NCI-H1930 (cell line): ENCODE results near the gene NKD1.

Experiments used
- DNase-seq, 2 experiments: peaks; one replicate each; lab custom pipeline; 2025; lab: John Stamatoyannopoulos, UW

Gene NKD1

DNA sequence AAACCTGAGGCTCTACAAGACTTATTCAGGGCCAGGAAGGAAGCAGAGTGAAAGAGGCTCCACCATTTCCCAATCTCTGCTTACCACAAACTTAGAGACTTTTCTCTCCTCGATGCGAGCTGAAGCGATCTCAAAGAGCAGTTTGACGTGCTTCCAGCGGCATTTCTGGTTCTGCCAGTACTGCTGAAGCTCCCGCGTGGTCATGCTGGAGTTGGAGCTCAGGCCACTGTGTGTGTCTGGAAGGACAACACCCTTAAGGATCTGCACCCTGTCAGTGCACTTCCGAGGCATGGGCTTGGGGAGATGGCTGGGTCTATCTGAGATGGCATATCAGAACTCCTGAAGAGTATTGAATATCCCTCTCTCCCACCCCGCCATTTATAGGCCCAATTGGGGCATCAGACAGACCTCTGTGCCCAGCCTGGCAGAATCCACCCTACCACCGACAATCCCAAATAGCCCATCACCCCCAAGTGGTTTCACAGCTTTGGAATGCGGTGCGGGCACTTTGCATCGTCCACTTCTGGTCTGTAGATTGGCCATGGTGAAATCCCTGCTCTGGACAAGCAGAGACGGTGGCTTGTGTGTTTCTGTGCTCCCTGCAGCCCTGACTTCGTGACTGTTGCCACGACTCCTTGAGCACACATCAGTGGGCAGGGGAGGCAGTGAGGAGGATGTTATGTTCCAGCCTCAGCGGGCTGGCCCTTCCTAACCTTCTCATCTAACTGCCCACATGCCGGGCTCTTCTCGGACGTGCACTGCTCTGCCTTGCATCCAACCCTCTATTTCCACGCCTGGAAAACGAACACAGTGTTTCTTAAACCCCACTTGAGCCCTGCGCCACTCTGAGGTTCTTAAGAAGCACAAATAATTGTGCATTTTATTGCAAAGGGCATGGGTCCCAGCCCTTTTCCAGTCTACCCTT, 127.8 kb downstream of the NKD1 start:
- DNase-seq, result no peak

DNA sequence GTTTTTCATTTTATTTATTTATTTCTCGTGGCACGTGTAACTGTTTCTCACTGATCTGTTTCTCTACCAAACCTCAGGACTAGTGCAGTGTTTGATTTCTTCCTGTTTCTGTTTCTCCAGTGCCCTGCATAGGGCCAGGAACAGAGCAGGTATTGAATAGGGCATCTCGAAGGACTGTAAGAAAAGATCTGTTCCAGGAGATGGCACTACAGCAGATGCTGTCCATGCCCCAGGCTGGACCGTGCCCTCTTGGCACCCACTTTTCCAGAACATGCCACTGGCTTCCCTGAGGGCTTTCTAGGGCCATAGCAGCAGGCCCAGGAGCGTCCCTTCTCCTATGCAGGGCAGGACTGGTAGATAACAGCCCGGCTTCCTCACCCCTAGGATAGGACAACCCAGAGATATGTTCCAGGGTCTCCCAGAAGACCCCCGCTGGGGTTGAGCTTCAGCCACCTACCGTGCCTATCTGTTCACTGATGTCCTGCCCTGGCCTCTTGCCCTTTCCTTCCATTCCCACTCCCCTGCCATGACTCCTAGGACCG, 128.6 kb downstream of the NKD1 start:
- DNase-seq, result no peak

- DNase-seq, result no peak
These were observed 129.2 kb downstream of the NKD1 start for GRCh38 chr16:50677351-50677750.

GRCh38 chr16:50678531-50678930, 130.3 kb downstream of the NKD1 start:
- DNase-seq, result no peak

GRCh38 chr16:50679266-50679665, 131.1 kb downstream of the NKD1 start:
- no peak for DNase-seq

DNA sequence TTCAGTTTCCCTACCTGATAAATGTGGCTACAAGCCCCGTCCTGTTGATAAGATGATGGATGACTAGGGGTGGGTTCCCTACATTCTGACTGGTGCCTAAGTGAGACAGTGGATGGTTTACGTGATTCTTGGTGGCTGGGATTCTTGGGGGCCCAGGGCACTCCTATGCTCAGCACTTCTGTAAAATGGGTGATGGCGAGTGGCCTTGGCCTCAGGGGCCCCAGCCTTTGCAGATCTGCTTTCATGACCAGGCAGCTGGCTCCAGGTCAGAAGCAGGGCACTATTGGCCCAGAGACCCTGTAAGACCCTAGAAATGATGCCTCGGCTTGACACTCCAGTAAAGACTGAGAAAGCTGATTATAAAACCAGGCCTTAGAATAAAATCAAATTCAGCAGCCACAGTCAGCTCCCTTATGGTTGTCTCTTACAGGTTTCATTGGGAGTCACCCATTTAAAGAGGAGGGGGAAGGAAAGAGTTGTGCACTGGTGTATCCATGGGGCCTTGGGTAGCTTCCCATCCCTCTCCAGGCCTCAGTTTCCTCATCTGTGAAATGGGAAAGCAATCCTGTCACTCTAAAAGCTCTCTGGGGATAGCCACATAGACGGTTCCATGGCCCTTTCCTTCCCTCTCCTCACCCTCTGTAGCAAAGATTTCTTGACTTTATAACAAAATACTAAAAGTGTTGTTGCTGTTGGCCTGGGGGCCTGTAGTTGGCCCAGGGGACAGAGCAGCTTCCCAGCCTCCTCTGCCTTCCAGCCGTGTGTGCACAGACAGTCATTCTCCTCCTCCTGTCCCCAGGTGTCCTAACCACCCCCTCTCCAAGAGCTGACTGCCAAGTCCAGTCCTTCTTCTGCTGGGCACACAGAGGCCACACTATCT, 131.7 kb downstream of the NKD1 start:
- DNase-seq, result no peak

DNA sequence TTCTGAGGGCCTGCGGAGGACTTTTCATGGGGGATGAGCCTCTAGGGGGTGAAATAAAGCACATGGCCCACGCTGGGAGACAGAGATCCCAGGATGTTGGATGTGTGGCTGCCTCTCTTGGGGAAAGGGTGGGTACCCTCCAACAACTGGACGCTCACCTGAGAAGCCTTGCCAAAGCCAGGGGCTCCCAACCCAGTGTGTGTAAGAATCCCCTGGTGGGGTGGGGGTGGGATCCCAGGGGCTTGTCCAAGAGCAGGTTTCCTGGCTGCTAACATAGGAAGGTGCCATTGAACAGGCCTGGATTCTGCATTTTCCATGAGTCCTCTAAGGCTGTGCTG, 132.3 kb downstream of the NKD1 start:
- DNase-seq, result no peak

GRCh38 chr16:50681021-50681885, 133.1 kb downstream of the NKD1 start, which contains the start of gene SNX20:
Gene SNX20, minus strand, starts transcription at chr16:50681312. Its CDS starts 3,786 bp downstream, at chr16:50677526.
- no peak for DNase-seq

DNA sequence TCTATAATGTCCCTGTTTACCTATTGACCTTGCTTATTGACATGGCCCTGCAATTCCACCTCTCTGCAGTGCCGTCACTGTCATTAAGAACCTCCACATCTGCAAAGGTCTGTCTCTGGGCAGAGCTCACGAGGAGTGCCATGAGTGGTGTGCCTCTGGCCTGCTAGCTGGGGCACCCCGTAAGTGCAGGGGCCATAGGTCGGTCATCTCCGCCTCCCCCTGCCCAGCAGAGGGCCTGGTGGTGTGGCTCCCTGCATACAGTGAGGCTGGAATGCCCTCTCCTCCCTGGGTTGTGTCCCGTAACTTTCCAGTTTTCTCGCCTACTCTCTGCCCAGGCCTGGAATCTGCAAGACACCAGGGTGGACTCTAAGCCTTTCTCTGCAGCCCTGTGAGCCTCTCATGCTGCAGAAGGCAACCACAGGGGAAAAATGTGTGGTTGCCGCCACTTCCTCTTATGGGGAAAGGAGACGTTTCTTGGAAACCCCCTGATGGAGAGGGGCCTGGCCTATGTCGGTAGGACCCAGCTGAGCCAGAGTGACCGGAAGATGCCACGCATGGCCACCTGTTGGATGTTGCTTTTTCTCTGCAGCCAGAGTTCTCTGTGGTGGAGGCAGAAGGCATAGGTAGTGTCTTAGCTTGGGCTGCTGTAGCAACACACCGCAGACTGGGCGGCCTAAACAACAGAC, 135.6 kb downstream of the NKD1 start:
- no peak for DNase-seq

- DNase-seq, result no peak
These were observed 136.7 kb downstream of the NKD1 start for GRCh38 chr16:50684823-50685461.

- DNase-seq, result no peak
These were observed 137.4 kb downstream of the NKD1 start for GRCh38 chr16:50685462-50686063.

GRCh38 chr16:50688083-50688482, 139.9 kb downstream of the NKD1 start:
- DNase-seq, result no peak

DNA sequence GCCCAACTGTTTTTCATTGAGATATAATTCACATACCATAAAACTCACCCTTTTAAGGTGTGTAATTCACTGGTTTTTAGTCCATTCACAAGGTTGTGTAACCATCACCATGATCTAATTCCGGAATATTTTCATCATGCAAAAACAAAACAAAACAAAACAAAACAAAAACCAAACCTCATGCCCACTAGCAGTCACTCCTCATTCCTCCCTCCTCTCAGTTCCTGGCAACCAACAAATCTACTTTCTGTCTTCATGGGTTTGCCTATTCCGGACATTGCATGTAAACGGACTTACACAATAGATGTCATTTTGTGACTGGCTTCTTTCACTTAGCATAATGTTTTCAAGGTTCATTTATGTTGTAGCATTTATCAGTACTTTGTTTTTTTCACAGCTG, 140.7 kb downstream of the NKD1 start:
- no peak for DNase-seq

- no peak for DNase-seq
These were observed 142.0 kb downstream of the NKD1 start for GRCh38 chr16:50690177-50690576.

DNA sequence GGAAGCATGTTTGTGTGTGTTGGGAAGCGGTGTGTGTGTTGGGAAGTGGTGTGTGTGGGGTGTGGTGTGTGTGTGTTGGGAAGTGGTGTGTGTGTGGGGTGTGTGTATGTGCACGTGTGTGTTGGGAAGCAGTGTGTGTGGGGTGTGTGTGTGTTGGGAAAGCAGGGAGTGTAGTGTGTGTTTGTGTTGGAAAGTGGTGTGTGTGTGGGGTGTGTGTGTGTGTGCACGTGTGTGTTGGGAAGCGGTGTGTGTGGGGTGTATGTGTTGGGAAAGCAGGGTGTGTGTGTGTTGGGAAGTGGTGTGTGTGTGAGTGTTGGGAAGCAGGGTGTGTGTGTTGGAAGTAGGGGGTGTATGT, 144.4 kb downstream of the NKD1 start:
- DNase-seq, result no peak

- no peak for DNase-seq
These were observed 145.0 kb downstream of the NKD1 start, which contains the start of gene NOD2 for GRCh38 chr16:50692999-50693781. Gene NOD2, plus strand, starts transcription at chr16:50693606. Its CDS starts 5,890 bp downstream, at chr16:50699496.

DNA sequence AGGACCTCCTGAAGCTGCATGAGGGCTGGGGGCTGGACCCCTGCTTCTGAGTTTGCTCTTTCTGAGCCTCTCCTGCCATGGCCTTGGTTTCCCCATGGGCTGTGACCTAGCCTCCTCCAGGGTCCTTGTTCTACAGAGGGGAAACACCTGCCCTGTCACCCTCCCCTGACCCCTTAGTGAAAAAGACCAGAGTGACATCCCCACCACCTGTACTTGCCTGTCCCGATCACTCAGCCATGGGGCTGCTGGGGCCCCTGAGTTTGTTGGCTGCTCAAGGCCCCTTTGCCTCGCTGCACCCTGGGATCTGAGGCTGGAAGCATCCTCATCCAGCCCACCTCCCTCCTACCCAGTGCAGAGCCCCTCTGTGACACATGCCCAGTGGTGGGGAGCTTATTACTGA, 146.0 kb downstream of the NKD1 start:
- no peak for DNase-seq

- DNase-seq, result no peak
These were observed 147.1 kb downstream of the NKD1 start for GRCh38 chr16:50695017-50696000.
